H54 (cell line): Measurements from ENCODE around the gene STOX2.

Experiments
- DNase-seq: peaks from one replicate; pipeline ENCODE4 v3.0.0; 2011; ENCODE audit warnings: low spot score, mixed read lengths; ENCODE audit not compliant: insufficient read length
- FAIRE-seq: peaks from 3 replicates; lab custom pipeline; 2011; peaks lifted over from hg19 to GRCh38; lab: Jason Lieb, UNC
- POLR2A ChIP-seq: IDR thresholded peaks from 2 replicates; pipeline ENCODE4 v1.6.1; 2011; ENCODE audit warnings: low read depth, mild to moderate bottlenecking, low read length

Gene STOX2

GRCh38 chr4:183906739-183907651 lies 1.9 kb downstream of the STOX2 start:
- no peak for TF ChIP-seq POLR2A
- no peak for DNase-seq
- FAIRE-seq: no peak

DNA sequence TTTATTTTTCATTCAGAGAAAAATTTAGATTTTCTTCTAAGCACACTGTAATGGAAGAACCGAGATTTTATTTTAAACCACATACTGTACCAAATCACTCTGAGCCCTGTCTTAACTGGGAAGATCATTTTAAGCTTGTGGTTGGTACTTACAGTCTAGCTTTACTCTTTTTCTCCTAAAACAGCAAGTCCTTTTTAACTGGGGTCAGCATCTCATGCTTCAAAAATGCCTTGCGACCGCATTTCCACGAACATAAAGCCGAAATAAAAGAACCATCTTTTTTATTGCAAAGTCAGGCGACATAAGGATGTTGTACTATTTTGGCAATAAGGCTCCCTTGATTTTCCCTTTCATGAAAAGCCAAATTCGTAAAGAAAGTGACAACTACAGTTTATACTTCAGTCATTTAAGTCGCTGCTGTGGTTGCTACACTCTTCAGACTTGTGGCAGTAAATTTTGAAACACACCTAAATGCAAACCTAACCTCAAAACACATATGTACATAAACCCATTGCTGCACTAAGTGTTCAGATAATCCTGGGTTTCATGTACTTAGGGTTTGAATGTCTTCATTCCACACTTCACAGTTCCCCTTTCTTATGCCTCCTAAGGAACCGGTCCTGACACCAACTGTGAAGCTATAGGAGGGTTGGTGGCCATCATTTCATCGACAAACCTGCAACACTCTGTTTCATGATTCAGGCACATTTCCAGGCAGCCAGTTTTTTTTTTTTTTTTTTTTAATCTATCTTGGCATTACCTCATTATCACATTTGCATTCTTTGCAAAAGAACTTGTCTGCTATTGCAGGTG lies 3.0 kb downstream of the STOX2 start:
- FAIRE-seq (no peak), DNase-seq (no peak)
- TF ChIP-seq POLR2A: no peak

- FAIRE-seq: no peak
- no peak for TF ChIP-seq POLR2A
- DNase-seq: no peak
These were observed 4.1 kb downstream of the STOX2 start for GRCh38 chr4:183909187-183909586.

- no peak for DNase-seq
- no peak for FAIRE-seq
- no peak for TF ChIP-seq POLR2A
These were observed 4.7 kb downstream of the STOX2 start for GRCh38 chr4:183909801-183910200.

DNA sequence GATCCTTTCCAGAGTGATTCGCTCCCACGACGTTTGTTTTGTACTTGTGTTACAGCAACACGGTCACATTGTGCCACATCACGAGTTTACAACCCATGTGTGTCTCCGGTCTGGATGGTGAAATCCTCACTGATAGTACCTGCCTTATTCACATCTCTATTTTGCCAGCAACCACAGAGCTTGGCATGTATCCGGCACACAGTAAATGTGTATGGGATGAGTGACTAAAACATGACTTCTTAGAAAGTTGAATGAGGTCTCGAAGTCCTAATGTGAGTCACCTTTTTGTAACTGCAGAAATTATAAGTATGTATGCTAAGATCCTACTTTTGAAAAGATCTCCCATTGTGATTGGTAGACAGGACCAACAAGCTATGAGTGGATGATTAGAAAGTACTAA lies 7.5 kb downstream of the STOX2 start:
- FAIRE-seq: no peak
- no peak for TF ChIP-seq POLR2A

GRCh38 chr4:183915976-183916375 lies 10.9 kb downstream of the STOX2 start:
- TF ChIP-seq POLR2A: no peak
- FAIRE-seq (no peak), DNase-seq (no peak)

More for the DNA sequence above, 7.5 kb downstream of the STOX2 start:
- no peak for DNase-seq

- DNase-seq (no peak), FAIRE-seq (no peak)
- no peak for TF ChIP-seq POLR2A
These were observed 13.6 kb downstream of the STOX2 start for GRCh38 chr4:183918696-183919095.

- TF ChIP-seq POLR2A: no peak
- no peak for DNase-seq
- FAIRE-seq: no peak
These were observed 14.0 kb downstream of the STOX2 start for GRCh38 chr4:183919141-183919540.

DNA sequence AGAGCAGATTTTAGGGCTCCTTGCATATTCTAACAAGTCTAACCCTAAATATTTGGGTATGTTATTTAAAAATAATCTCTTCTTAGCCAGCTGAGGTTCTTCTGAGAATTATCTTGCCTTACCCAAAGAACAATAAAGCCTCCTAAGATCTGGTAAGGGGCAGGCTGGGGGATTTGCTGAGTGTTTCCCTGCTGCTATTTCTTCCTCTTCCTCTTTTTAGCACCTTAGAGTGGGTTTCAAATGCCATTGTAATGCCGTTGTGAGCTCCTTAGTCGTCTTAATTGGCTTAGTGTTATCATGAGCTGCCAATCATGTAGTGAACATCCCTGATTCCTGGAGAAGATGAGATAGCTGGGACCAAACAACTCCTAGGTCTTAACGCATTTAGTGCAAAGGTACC lies 15.4 kb downstream of the STOX2 start:
- FAIRE-seq (no peak), DNase-seq (no peak)
- TF ChIP-seq POLR2A: no peak

- FAIRE-seq (no peak), DNase-seq (no peak)
- no peak for TF ChIP-seq POLR2A
These were observed 16.2 kb downstream of the STOX2 start for GRCh38 chr4:183921335-183921734.

GRCh38 chr4:183924362-183925044 lies 19.4 kb downstream of the STOX2 start:
- FAIRE-seq: no peak
- DNase-seq: no peak
- TF ChIP-seq POLR2A: no peak

DNA sequence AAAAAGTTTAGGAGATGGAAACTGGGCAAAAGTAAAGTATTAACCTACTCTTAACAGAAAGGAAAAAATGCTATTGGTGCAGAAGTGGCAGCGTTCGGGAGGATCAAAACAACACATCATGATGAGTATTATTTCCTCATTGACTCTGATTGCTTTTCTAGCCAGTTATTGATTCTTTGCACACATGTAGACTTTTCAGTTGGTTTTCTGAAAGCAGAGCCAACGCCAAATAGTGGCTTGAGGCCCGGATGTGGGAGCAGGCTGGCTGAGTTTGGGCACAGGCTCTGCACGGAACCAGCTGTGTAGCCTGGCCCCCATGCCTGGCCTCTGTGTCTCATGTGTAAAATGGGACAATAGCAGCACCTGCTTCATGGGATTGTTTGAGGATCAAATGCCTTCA lies 21.8 kb downstream of the STOX2 start:
- DNase-seq (no peak), FAIRE-seq (no peak)
- no peak for TF ChIP-seq POLR2A

- no peak for FAIRE-seq
- TF ChIP-seq POLR2A: no peak
- no peak for DNase-seq
These were observed 27.5 kb downstream of the STOX2 start for GRCh38 chr4:183932576-183932975.

- DNase-seq: no peak
- FAIRE-seq: no peak
- TF ChIP-seq POLR2A: no peak
These were observed 29.7 kb downstream of the STOX2 start for GRCh38 chr4:183934761-183935160.
